Colonic mucosa (tissue), 4 donors: ENCODE results near the gene RASEF. TPM values are rescaled to one million over a fixed set of nuclear protein-coding genes. Genes with fewer than 3 reads are reported as not detected.

Experiments used
- DNase-seq: peaks from one replicate; pipeline ENCODE4 v3.0.0-alpha.2; 2020
- H3K27ac ChIP-seq: fragments of 200-600 bp; one replicate; pipeline ENCODE4 v1.8.0; 2021
- H3K27me3 ChIP-seq: fragments of 200-600 bp; one replicate; pipeline ENCODE4 v1.8.0; 2021
- H3K36me3 ChIP-seq: fragments of 200-600 bp; one replicate; pipeline ENCODE4 v1.8.0; 2021
- H3K4me1 ChIP-seq: fragments of 200-600 bp; one replicate; pipeline ENCODE4 v1.8.0; 2021; ENCODE audit warnings: mild to moderate bottlenecking
- H3K4me3 ChIP-seq: fragments of 200-600 bp; one replicate; pipeline ENCODE4 v1.8.0; 2021
- H3K9ac ChIP-seq, 2 donors: one replicate each; pipeline ENCODE4 v1.7.0; 2013; ENCODE audit warnings: control low read depth in 2 of 2, low read depth in 2 of 2, low read length in 2 of 2
- H3K9me3 ChIP-seq: fragments of 200-600 bp; one replicate; pipeline ENCODE4 v1.8.0; 2021
- CTCF ChIP-seq: fragments of 200-600 bp; IDR thresholded peaks from one replicate; pipeline ENCODE4 v1.8.0; 2022; ENCODE audit warnings: antibody characterized with exemption, mild to moderate bottlenecking
- intact Hi-C: fragments of 100-400 bp; cut with DNase I; formaldehyde crosslinking; loops from one replicate; pipeline ENCODE4 v1.14.1; 2022
- total RNA-seq, 2 donors: library from RNA; stranded (reverse); fragmentation: NEBNext Ultra II Directional in 1 of 2; extraction: Animal tissue kit (Norgen Biotek cat#: 25700) in 1 of 2; gene quantifications; one replicate each; pipeline ENCODE4 v1.2.1, GENCODE V29; 2021
- donor health status: healthy.
- donor health status: DM: no; HTN: no; CAD: no.
- donor health status: DM: no; HTN: no; CAD: no.

The RASEF gene
- total RNA-seq, 2 donors from 2014 or later, result 36.8 to 38.9 TPM

DNA sequence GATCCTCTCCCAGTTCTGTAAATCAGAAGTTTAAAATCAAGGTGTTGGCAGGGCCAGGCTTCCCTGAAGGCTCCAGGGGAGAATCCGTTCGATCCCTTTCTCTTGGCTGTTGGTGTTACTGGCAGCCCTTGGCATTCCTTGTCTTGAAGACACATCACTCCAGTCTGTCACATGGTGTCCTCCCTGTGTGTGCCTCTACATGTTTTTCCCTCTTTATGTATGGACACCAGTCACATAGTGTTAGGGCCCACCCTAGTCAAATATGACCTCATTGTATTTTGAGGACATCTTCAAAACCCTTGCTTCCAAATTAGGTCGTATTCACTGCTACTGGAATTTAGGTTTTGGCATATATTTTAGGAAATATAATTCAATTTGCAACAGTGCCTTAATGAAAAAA is 94.6 kb downstream of the RASEF start:
- no peak overlapping the region for H3K27ac ChIP-seq
- H3K4me3 ChIP-seq, result no peak overlapping the region
- intact Hi-C loops, result loop anchor here (10.0 kb wide), 2 partner anchors 364 to 444 kb away; no protein-coding TSS in a partner anchor
- H3K36me3 ChIP-seq, result no peaks in the 10 kb centered on the region
- DNase-seq, result no peak
- H3K27me3 ChIP-seq, result no peaks in the 10 kb centered on the region
- no peak overlapping the region for H3K9ac ChIP-seq
- no peak for TF ChIP-seq CTCF
- no peaks in the 10 kb centered on the region for H3K4me1 ChIP-seq
- H3K9me3 ChIP-seq, result no peaks in the 10 kb centered on the region

DNA sequence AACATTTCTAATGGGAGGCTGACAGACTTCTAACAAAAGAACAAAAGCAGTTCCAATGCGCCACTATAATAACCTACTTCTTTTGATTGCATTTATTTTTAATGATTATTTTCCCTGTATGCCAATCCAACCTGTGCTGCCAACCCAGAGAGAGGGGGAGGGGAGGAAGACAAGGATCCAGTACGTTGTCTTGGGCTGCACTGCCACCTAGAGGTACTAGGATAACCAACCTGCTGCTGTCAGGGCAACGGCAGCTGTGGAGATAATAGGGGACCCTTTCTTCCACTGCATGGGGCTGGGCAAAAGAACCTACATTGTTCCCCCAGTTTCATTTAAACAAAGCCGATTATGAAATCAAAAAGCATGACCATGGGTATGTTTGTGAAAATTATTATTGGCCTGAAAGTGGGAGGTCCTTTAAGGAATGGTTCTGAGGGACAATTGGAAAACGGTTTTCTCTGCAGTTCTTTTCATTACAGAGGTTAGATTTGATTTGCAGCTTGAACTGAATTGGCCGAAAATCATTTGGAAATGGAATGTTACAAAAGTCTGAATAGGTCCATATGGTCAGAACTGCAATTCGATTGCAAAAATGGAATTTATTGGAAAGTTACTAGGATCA is 101.3 kb downstream of the RASEF start:
- intact Hi-C loops, result loop anchor here (10.0 kb wide), 2 partner anchors 357 to 437 kb away; no protein-coding TSS in a partner anchor
- peak; percentile 90 for DNase-seq
- no peak overlapping the region for H3K9ac ChIP-seq
- H3K4me1 ChIP-seq, result no peaks in the 10 kb centered on the region
- no peaks in the 10 kb centered on the region for H3K27me3 ChIP-seq
- peak; percentile 66 for TF ChIP-seq CTCF
- H3K36me3 ChIP-seq, result no peaks in the 10 kb centered on the region
- no peaks in the 10 kb centered on the region for H3K9me3 ChIP-seq
- no peak overlapping the region for H3K27ac ChIP-seq
- H3K4me3 ChIP-seq, result no peak overlapping the region

- TF ChIP-seq CTCF, result no peak
Observed at GRCh38 chr9:82957529-82958379, 105.2 kb downstream of the RASEF start.

DNA sequence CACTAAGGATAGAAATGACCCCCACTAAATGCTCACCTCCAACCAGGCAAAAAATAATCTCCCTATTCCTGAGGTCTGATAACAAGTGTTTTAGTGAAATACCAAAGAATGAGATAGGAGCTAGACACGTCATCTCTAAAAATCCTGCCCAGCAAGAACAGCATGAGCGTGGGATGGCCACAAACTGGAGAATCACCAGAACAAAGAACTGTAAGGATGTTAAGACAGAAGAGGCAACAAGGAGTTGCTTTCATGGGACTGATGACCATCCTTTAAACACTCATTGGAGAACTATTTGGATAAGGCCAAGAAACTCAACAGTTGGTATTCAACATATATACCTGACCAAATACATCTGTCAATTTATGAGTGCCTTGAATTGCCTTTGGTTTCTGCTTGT is 113.7 kb downstream of the RASEF start:
- no peak for DNase-seq
- Histone ChIP-seq H3K27ac (no peak overlapping the region), H3K27me3 (no peaks in the 10 kb centered on the region), H3K36me3 (no peaks in the 10 kb centered on the region), H3K9ac (no peak overlapping the region), H3K4me3 (no peak overlapping the region), H3K9me3 (no peaks in the 10 kb centered on the region), H3K4me1 (no peaks in the 10 kb centered on the region)
- no peak for TF ChIP-seq CTCF
- intact Hi-C loops, result no loop called here

More at GRCh38 chr9:82957529-82958379, 105.2 kb downstream of the RASEF start:
- DNase-seq, result no peak
- H3K27me3 ChIP-seq, result no peaks in the 10 kb centered on the region
- no peak overlapping the region for H3K9ac ChIP-seq
- no peaks in the 10 kb centered on the region for H3K9me3 ChIP-seq
- no peaks in the 10 kb centered on the region for H3K36me3 ChIP-seq
- intact Hi-C loops, result no loop called here
- no peak overlapping the region for H3K4me3 ChIP-seq
- no peak overlapping the region for H3K27ac ChIP-seq
- H3K4me1 ChIP-seq, result no peaks in the 10 kb centered on the region

DNA sequence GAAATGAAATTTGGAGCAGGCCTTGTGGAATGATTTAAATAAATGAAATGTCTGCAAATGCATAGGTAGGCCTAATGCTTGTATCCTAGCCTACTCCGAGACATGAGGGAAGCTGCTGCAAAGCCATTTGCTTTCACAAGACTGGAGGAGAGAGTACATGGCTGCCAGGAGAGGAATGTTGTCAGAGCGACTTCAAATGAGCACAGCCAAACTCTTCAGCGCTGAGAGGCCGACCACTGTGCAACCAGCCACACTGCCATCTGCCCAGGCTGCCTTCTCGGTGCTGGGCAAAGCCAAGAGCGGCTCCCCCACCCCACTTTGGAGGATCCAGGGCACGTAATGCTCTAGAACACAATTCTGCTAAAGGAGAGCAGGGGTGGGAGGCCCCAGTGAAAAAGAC is 122.6 kb downstream of the RASEF start:
- Histone ChIP-seq H3K27ac (no peak overlapping the region), H3K9ac (no peak overlapping the region), H3K27me3 (no peaks in the 10 kb centered on the region), H3K4me1 (no peaks in the 10 kb centered on the region), H3K9me3 (no peaks in the 10 kb centered on the region), H3K4me3 (no peak overlapping the region), H3K36me3 (no peaks in the 10 kb centered on the region)
- intact Hi-C loops, result no loop called here
- TF ChIP-seq CTCF, result no peak
- DNase-seq, result no peak
